Measurements from ENCODE around the gene CSPG5. TPM values are rescaled to one million over a fixed set of nuclear protein-coding genes. Genes with fewer than 3 reads are reported as not detected.

Gene CSPG5
- total RNA-seq, 2 donors from 2014 or later = 0.14 to 1.2 TPM

GRCh38 chr3:47542471-47543173 is 36.0 kb downstream of the CSPG5 start:
- TF ChIP-seq CTCF (IDR thresholded peaks at IDR 0.05) = no peak
- TF ChIP-seq POLR2AphosphoS5 (IDR thresholded peaks at IDR 0.05) = no peak
- TF ChIP-seq POLR2A (IDR thresholded peaks at IDR 0.05) = no peak
- DNase-seq (ENCODE audit: low spot score) = no peak

DNA sequence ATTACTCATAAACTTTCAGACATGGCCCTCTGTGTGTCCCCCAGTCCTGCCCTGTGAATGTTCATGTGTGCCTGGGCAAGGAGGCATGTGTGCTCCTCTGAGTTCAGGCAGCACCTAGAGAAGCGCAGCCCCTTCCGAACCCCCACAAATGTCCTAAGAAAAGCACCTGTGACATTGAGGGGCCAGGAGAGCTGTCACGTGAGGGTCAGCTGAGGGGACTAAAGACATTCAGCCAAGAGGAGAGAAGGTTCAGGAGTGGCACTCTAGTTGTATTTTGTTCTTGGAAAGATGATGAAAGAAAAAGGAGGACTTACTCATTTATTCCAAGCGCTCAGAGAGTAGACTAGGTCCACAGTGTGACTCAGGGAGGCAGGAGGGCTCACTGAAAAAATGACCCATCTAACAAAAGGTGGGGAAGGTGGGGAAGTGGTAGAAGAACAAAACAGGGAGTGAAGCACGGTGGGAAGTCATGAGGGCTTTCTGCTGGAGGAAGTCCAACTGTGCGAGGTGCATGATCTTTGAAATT is 37.0 kb downstream of the CSPG5 start:
- Histone ChIP-seq H3K36me3 (no peaks in the 10 kb centered on the region), H3K4me3 (no peak overlapping the region), H3K9me3 (no peaks in the 10 kb centered on the region), H3K27ac (no peak overlapping the region), H3K27me3 (replicated peaks; ENCODE audit: insufficient read depth) (no peaks in the 10 kb centered on the region), H3K4me1 (replicated peaks) (no peaks in the 10 kb centered on the region)
- DNase-seq (ENCODE audit: low spot score) = no peak
- no peak for TF ChIP-seq POLR2AphosphoS5 (IDR thresholded peaks at IDR 0.05)
- no peak for TF ChIP-seq POLR2A (IDR thresholded peaks at IDR 0.05)
- no peak for TF ChIP-seq CTCF (IDR thresholded peaks at IDR 0.05)
- WGBS = 69% methylated on average over 6 of the region's 6 CpGs
- intact Hi-C loops (cut with DNase I) = no loop called here

More at GRCh38 chr3:47542471-47543173, 36.0 kb downstream of the CSPG5 start:
- H3K27ac ChIP-seq = no peak overlapping the region
- no peak overlapping the region for H3K4me3 ChIP-seq
- no peaks in the 10 kb centered on the region for H3K27me3 ChIP-seq (replicated peaks; ENCODE audit: insufficient read depth)
- no peaks in the 10 kb centered on the region for H3K4me1 ChIP-seq (replicated peaks)
- 22% methylated on average over 21 of the region's 21 CpGs for WGBS
- no peaks in the 10 kb centered on the region for H3K36me3 ChIP-seq
- intact Hi-C loops (cut with DNase I) = no loop called here
- no peaks in the 10 kb centered on the region for H3K9me3 ChIP-seq

DNA sequence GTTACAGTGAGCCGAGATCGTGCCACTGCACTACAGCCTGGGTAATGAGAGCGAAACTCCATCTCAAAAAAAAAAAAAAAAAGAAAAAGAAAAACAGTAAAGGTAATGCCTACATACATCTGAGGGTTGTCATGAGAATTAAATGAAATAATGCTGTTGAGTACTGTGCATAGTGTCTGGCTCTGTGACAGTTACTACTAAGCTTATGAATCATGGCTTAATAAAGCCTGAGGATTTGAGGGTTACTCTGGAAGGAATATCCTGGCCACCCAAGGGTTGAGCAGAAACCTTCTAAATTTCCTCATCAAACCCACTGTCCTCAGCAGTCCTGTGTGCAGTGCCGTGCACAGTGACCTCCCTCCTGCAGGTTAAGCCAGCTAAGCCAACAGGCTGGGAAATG is 38.4 kb downstream of the CSPG5 start:
- Histone ChIP-seq H3K36me3 (no peaks in the 10 kb centered on the region), H3K27me3 (replicated peaks; ENCODE audit: insufficient read depth) (no peaks in the 10 kb centered on the region), H3K27ac (no peak overlapping the region), H3K4me3 (no peak overlapping the region), H3K9me3 (no peaks in the 10 kb centered on the region), H3K4me1 (replicated peaks) (no peaks in the 10 kb centered on the region)
- TF ChIP-seq POLR2AphosphoS5 (IDR thresholded peaks at IDR 0.05) = no peak
- DNase-seq (ENCODE audit: low spot score) = no peak
- WGBS = 100% methylated on average over 4 of the region's 4 CpGs
- intact Hi-C loops (cut with DNase I) = no loop called here

DNA sequence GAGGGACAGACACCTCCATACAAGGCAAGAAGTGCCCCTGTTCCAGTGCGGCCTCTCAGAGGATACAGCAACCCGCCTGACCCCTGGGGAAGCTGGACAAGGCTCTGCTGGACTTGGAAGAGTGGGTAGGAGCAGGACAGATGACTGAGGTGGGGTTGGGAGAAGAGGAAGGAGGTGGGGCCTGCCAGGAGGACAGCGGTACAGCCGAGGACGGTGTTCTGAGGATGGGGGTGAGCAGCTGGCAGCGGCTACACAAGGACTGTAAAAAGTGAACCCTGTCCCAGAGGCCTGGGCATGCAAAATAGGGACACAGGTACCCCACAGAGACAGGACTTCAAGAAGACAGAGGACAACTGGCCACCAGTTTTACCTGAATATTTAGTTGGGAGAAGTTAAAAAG is 41.7 kb downstream of the CSPG5 start:
- H3K4me1 ChIP-seq (replicated peaks) = no peaks in the 10 kb centered on the region
- intact Hi-C loops (cut with DNase I) = no loop called here
- no peak overlapping the region for H3K27ac ChIP-seq
- WGBS = 70% methylated on average over 6 of the region's 6 CpGs
- no peaks in the 10 kb centered on the region for H3K27me3 ChIP-seq (replicated peaks; ENCODE audit: insufficient read depth)
- no peak for DNase-seq (ENCODE audit: low spot score)
- TF ChIP-seq POLR2AphosphoS5 (IDR thresholded peaks at IDR 0.05) (no peak), CTCF (IDR thresholded peaks at IDR 0.05) (no peak), POLR2A (IDR thresholded peaks at IDR 0.05) (no peak)
- no peaks in the 10 kb centered on the region for H3K36me3 ChIP-seq
- no peaks in the 10 kb centered on the region for H3K9me3 ChIP-seq
- no peak overlapping the region for H3K4me3 ChIP-seq

GRCh38 chr3:47536221-47536891 is 42.3 kb downstream of the CSPG5 start:
- DNase-seq (ENCODE audit: low spot score) = no peak
- no peaks in the 10 kb centered on the region for H3K9me3 ChIP-seq
- intact Hi-C loops (cut with DNase I) = no loop called here
- H3K4me1 ChIP-seq (replicated peaks) = no peaks in the 10 kb centered on the region
- H3K36me3 ChIP-seq = no peaks in the 10 kb centered on the region
- H3K4me3 ChIP-seq = no peak overlapping the region
- H3K27ac ChIP-seq = no peak overlapping the region
- no peak for TF ChIP-seq POLR2A (IDR thresholded peaks at IDR 0.05)
- TF ChIP-seq POLR2AphosphoS5 (IDR thresholded peaks at IDR 0.05) = no peak
- no peak for TF ChIP-seq CTCF (IDR thresholded peaks at IDR 0.05)
- no peaks in the 10 kb centered on the region for H3K27me3 ChIP-seq (replicated peaks; ENCODE audit: insufficient read depth)
- WGBS = 84% methylated on average over 19 of the region's 19 CpGs

Data from prostate gland (tissue), 2 donors.